Left lung (tissue), 10 donors: ENCODE measurements around the gene DTNBP1. TPM values are rescaled to one million over a fixed set of nuclear protein-coding genes. Genes with fewer than 3 reads are reported as not detected.

ENCODE experiments used
- ATAC-seq: fragments of 200-7000 bp; cut with Tn5 transposase; one replicate; pipeline ENCODE4 v1.9.1; 2020; ENCODE audit warnings: moderate library complexity
- DNase-seq, 4 donors: peaks; one replicate each; pipeline ENCODE4 v3.0.0-alpha.2; 2013 to 2020
- H3K27ac ChIP-seq, 2 donors: fragments of 200-600 bp; sonication (generic) in 1 of 2; one replicate each; pipeline versions ENCODE4 v1.5.0 to v1.8.0; 2020 to 2021
- H3K27me3 ChIP-seq, 2 donors: fragments of 200-600 bp; sonication (generic) in 1 of 2; one replicate each; pipeline versions ENCODE4 v1.5.0 to v1.8.0; 2020 to 2021
- H3K36me3 ChIP-seq, 2 donors: fragments of 200-600 bp; sonication (generic) in 1 of 2; one replicate each; pipeline versions ENCODE4 v1.5.0 to v1.8.0; 2020 to 2021
- H3K4me1 ChIP-seq, 2 donors: fragments of 200-600 bp; one replicate each; pipeline ENCODE4 v1.8.0; 2021
- H3K4me3 ChIP-seq, 2 donors: fragments of 200-600 bp; sonication (generic) in 1 of 2; one replicate each; pipeline versions ENCODE4 v1.5.0 to v1.8.0; 2020 to 2021; ENCODE audit warnings: mild to moderate bottlenecking in 1 of 2
- H3K9me3 ChIP-seq, 2 donors: fragments of 200-600 bp; sonication (generic) in 1 of 2; one replicate each; pipeline versions ENCODE4 v1.5.0 to v1.8.0; 2020 to 2021
- CTCF ChIP-seq, 2 donors: fragments of 200-600 bp; sonication (generic) in 1 of 2; IDR thresholded peaks; one replicate each; pipeline versions ENCODE4 v1.5.0 to v1.8.0; 2021; ENCODE audit warnings: antibody characterized with exemption in 2 of 2
- intact Hi-C, 2 donors: fragments of 100-400 bp; cut with DNase I; formaldehyde crosslinking; loops; one replicate each; pipeline versions ENCODE4 v1.11.2 to v1.14.2; 2022
- polyA plus RNA-seq, 6 donors: library from polyadenylated mRNA; unstranded; fragments of 120-200 nt; gene quantifications; one replicate each; pipeline ENCODE4 v1.2.1, GENCODE V29; 2013; ENCODE audit not compliant: insufficient read length in 6 of 6
- total RNA-seq, 2 donors: library from RNA; stranded (reverse); fragmentation: NEBNext Ultra II Directional; extraction: Animal tissue kit (Norgen Biotek cat#: 25700); gene quantifications; one replicate each; pipeline ENCODE4 v1.2.1, GENCODE V29; 2021
- donor health status: DM: no; HTN: yes; CAD: no.
- donor health status: DM: no; HTN: no; CAD: no.

Gene DTNBP1
- total and polyA plus RNA-seq, 8 donors: 15.3 to 18.5 (median 16.2) TPM

GRCh38 chr6:15573384-15573783 is 89.4 kb downstream of the DTNBP1 start:
- intact Hi-C loops: no loop called here
- DNase-seq (no peak), ATAC-seq (no peak)
- H3K27ac ChIP-seq: no peak overlapping the region
- TF ChIP-seq CTCF (IDR thresholded peaks at IDR 0.05): no peak
- no peaks in the 10 kb centered on the region for H3K9me3 ChIP-seq
- no peaks in the 10 kb centered on the region for H3K36me3 ChIP-seq
- H3K4me1 ChIP-seq: peaks cover 0 to 7% of the 10 kb centered on the region in 2 donors
- H3K4me3 ChIP-seq: no peak overlapping the region
- H3K27me3 ChIP-seq: no peaks in the 10 kb centered on the region

DNA sequence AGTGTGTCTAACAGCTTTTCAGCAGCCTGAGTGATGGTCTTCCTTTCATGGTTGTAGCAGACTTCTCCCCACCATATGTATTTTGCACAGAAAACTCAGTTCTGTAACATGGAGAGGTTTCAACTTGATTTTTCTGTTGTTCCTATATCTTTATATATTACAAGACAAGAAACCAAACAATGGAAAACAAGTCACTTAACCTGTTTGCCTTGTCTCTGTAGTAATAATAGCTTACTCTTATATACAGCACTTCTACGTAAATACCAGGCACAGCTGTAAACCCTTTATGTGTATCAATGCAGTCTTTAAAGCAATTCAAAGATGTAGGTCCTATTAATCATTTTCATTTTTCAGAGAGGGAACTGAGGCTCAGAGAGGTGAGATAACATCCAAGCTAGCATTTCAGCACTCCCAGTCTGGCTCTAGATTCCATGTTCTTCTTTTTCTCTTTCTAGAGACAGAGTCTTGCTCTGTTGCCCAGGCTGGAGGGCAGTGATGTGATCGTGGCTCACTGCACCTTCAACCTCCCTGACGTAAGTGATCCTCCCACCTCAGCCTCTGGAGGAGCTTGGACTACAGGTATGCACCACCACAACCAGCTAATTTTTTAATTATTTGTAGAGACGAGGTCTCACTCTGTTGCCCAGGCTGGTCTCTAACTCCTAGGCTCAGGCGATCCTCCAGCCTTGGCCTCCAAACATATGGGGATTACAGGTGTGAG is 90.4 kb downstream of the DTNBP1 start:
- intact Hi-C loops: no loop called here

DNA sequence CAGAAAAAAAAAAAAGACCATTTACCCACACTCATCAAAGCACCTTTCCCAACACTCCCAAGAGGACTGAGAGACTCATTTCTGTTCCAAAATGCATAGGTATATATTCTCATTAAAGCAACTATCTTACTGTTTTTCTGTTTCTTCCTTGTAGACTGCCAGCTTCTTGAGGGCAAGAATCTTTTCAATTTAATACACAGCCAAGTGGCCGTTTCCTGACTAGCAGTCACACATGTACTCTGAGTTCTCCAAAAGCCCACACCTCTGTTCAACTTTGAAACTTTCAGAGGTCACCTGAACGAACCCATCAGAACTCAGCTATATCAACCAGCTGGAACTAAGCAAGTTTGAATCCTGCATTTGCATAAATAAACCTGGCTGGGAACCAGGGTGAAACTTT is 92.7 kb downstream of the DTNBP1 start:
- H3K9me3 ChIP-seq: no peaks in the 10 kb centered on the region
- H3K36me3 ChIP-seq: no peaks in the 10 kb centered on the region
- TF ChIP-seq CTCF (IDR thresholded peaks at IDR 0.05): no peak
- no peaks in the 10 kb centered on the region for H3K4me1 ChIP-seq
- intact Hi-C loops: no loop called here
- no peak overlapping the region for H3K4me3 ChIP-seq
- H3K27ac ChIP-seq: no peak overlapping the region
- H3K27me3 ChIP-seq: no peaks in the 10 kb centered on the region
- no peak for ATAC-seq
- no peak for DNase-seq

More for the DNA sequence above, 90.4 kb downstream of the DTNBP1 start:
- TF ChIP-seq CTCF (IDR thresholded peaks at IDR 0.05): no peak
- no peaks in the 10 kb centered on the region for H3K27me3 ChIP-seq
- H3K27ac ChIP-seq: no peak overlapping the region
- no peak overlapping the region for H3K4me3 ChIP-seq
- H3K4me1 ChIP-seq: peaks cover 0 to 7% of the 10 kb centered on the region in 2 donors
- DNase-seq: no peak
- H3K36me3 ChIP-seq: no peaks in the 10 kb centered on the region
- H3K9me3 ChIP-seq: no peaks in the 10 kb centered on the region
- ATAC-seq: no peak

DNA sequence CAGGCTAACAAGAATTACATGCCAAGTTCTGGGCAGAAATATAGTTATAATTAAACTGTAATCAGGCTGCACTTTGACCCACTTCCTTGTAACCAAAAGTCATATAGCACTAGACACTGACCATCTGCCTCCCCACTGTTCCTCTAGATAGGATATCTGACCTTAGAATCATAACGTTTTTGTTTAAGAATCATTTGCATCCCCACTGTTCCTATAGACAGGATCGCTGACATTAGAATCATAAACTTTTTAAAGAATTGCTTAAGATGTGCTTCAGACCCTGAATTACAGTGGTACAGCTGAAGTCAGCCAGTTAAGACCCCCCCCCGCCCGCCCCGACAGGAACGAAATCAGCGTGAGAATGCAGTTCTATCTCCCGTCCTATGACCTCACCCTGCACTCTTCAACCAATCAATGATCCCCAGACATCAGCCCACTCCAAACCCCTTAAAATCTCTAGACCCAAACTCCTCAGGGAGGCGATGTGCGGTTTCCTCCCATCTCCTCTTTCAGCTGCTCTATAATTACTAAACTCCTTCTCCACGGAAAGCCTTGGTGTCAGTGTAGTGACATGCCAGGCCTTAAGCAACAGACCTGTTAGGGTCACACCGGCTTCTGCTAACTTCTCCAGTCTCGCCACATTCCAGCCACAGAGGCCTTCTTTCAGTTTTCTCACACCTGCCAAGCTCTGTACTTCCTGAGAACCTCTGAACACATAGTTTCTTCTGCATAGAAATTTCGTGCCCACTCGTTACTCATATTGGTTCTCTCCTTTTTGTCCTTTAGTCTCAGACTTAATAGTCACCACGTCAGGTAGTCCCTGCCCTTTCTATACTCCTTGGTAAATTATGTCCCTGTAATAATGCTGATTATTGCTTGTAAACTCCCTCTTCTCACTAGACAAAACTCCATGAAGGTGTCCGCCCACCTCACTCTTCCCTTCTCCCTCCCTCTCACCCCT is 93.5 kb downstream of the DTNBP1 start:
- no peaks in the 10 kb centered on the region for H3K9me3 ChIP-seq
- H3K36me3 ChIP-seq: no peaks in the 10 kb centered on the region
- no peak for TF ChIP-seq CTCF (IDR thresholded peaks at IDR 0.05)
- intact Hi-C loops: no loop called here
- H3K4me3 ChIP-seq: no peak overlapping the region
- no peaks in the 10 kb centered on the region for H3K27me3 ChIP-seq
- no peak for ATAC-seq
- no peaks in the 10 kb centered on the region for H3K4me1 ChIP-seq
- no peak for DNase-seq
- H3K27ac ChIP-seq: no peak overlapping the region

DNA sequence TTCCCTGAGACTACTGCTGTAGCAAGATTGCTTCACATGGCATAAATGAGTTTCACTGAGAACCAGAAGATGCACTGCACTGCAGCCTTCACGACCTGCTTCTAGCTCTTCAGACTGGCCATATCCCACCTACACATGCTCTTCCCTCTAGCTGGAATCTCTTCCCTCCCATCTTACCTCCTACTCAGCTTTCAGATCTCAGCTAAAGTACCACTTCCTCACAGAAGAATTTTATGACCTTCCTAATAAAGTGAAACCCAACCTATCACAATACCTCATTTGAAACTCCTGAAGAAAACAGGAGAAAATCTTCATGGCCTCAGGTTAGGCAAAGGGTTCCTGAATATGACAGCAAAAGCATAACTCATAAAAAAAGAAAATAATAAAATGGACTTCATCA is 99.9 kb downstream of the DTNBP1 start:
- Histone ChIP-seq H3K27me3 (no peaks in the 10 kb centered on the region), H3K4me1 (no peaks in the 10 kb centered on the region), H3K9me3 (no peaks in the 10 kb centered on the region), H3K4me3 (no peak overlapping the region), H3K27ac (no peak overlapping the region), H3K36me3 (no peaks in the 10 kb centered on the region)
- ATAC-seq (no peak), DNase-seq (no peak)
- no peak for TF ChIP-seq CTCF (IDR thresholded peaks at IDR 0.05)
- intact Hi-C loops: no loop called here
